HuH-7.5 (cell line): ENCODE results near the gene PDGFD.

Experiments
- DNase-seq: peaks from one replicate; pipeline ENCODE4 v3.0.0; 2011; ENCODE audit warnings: low spot score

PDGFD gene

GRCh38 chr11:104000798-104001197, 163.1 kb downstream of the PDGFD start:
- no peak for DNase-seq

- DNase-seq, result no peak
These were observed 165.0 kb downstream of the PDGFD start for GRCh38 chr11:103998826-103999508.

- DNase-seq, result no peak
These were observed 166.9 kb downstream of the PDGFD start for GRCh38 chr11:103997082-103997481.

- DNase-seq, result no peak
These were observed 168.1 kb downstream of the PDGFD start for GRCh38 chr11:103995896-103996295.

- no peak for DNase-seq
These were observed 169.4 kb downstream of the PDGFD start for GRCh38 chr11:103994518-103994917.

- DNase-seq, result no peak
These were observed 169.9 kb downstream of the PDGFD start for GRCh38 chr11:103994094-103994493.

GRCh38 chr11:103993507-103993906, 170.4 kb downstream of the PDGFD start:
- no peak for DNase-seq

GRCh38 chr11:103988595-103988969, 175.4 kb downstream of the PDGFD start:
- no peak for DNase-seq

GRCh38 chr11:103987629-103988594, 176.0 kb downstream of the PDGFD start:
- no peak for DNase-seq

- DNase-seq, result no peak
These were observed 178.9 kb downstream of the PDGFD start for GRCh38 chr11:103985041-103985440.

- no peak for DNase-seq
These were observed 183.8 kb downstream of the PDGFD start for GRCh38 chr11:103980108-103980507.

- no peak for DNase-seq
These were observed 185.0 kb downstream of the PDGFD start for GRCh38 chr11:103978616-103979595.

GRCh38 chr11:103972013-103972412, 191.9 kb downstream of the PDGFD start:
- DNase-seq, result no peak

GRCh38 chr11:103970701-103971249, 193.2 kb downstream of the PDGFD start:
- no peak for DNase-seq

GRCh38 chr11:103968685-103969084, 195.3 kb downstream of the PDGFD start:
- no peak for DNase-seq

GRCh38 chr11:103967985-103968384, 196.0 kb downstream of the PDGFD start:
- DNase-seq, result no peak

GRCh38 chr11:103964390-103964789, 199.6 kb downstream of the PDGFD start:
- no peak for DNase-seq

GRCh38 chr11:103963648-103964047, 200.3 kb downstream of the PDGFD start:
- no peak for DNase-seq

GRCh38 chr11:103961010-103961409, 202.9 kb downstream of the PDGFD start:
- DNase-seq, result no peak

- no peak for DNase-seq
These were observed 203.8 kb downstream of the PDGFD start for GRCh38 chr11:103960108-103960507.

- no peak for DNase-seq
These were observed 204.5 kb downstream of the PDGFD start for GRCh38 chr11:103959279-103959942.
